Chondrocyte (in vitro differentiated cells): ENCODE results near the gene SNCAIP. TPM values are rescaled to one million over a fixed set of nuclear protein-coding genes. Genes with fewer than 3 reads are reported as not detected.

ENCODE experiments used
- DNase-seq: peaks from one replicate; pipeline ENCODE4 v3.0.0; 2021; ENCODE audit warnings: mixed read lengths, low spot score
- H3K27ac Mint-ChIP-seq: one replicate; pipeline ENCODE4 v1.8.0; 2021; ENCODE audit warnings: mild to moderate bottlenecking, moderate library complexity, mixed read lengths; ENCODE audit not compliant: unreplicated experiment
- H3K27me3 Mint-ChIP-seq: 2 replicates; pipeline ENCODE4 v1.8.0; 2021; ENCODE audit warnings: low read depth, mixed read lengths
- H3K36me3 Mint-ChIP-seq: 2 replicates; pipeline ENCODE4 v1.8.0; 2021; ENCODE audit warnings: low read depth, mixed read lengths
- H3K4me1 Mint-ChIP-seq: 2 replicates; pipeline ENCODE4 v1.8.0; 2021; ENCODE audit warnings: low read depth, mild to moderate bottlenecking, mixed read lengths
- H3K4me3 Mint-ChIP-seq: one replicate; pipeline ENCODE4 v1.8.0; 2021; ENCODE audit warnings: mild to moderate bottlenecking, moderate library complexity, mixed read lengths; ENCODE audit not compliant: unreplicated experiment
- H3K9me3 Mint-ChIP-seq: 2 replicates; pipeline ENCODE4 v1.8.0; 2021; ENCODE audit warnings: low read depth, mixed read lengths
- total RNA-seq: library from RNA; stranded (reverse); gene quantifications from 3 replicates; pipeline ENCODE4 v1.2.1, GENCODE V29; 2021
- TF ChIP-seq, protein P1 (sequence below): fragments of 200-600 bp; sonication (generic); IDR thresholded peaks from 2 replicates; pipeline ENCODE4 v1.5.0; 2021; ENCODE audit warnings: antibody characterized with exemption, mild to moderate bottlenecking, moderate library complexity

Gene SNCAIP
- total RNA-seq, 1 donor from 2014 or later = 1.2 TPM

DNA sequence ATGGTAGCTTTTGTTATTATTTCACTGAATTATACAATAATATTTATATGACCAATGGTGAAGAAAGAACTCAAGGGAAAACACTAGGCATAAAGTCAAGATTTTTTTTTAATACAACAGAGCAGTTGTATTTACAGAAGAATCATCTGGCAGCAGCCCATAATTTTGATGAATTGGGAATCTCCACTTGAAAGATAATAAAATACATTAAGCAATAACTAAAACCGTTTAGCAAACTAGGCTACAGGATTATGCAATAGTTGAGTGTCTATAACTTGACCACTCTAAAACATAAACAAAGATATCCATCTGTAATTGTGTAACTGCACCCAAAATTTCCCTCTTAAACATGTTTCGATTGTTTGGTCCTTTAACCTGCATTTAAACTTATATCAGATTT, 80.8 kb downstream of the SNCAIP start:
- Mint-ChIP-seq H3K36me3 (peaks cover 1% of the 10 kb centered on the region), H3K27ac (no peak overlapping the region), H3K9me3 (no peaks in the 10 kb centered on the region), H3K4me1 (peaks cover 4% of the 10 kb centered on the region), H3K4me3 (no peak overlapping the region), H3K27me3 (no peaks in the 10 kb centered on the region)
- DNase-seq = no peak
- TF ChIP-seq, protein P1, sequence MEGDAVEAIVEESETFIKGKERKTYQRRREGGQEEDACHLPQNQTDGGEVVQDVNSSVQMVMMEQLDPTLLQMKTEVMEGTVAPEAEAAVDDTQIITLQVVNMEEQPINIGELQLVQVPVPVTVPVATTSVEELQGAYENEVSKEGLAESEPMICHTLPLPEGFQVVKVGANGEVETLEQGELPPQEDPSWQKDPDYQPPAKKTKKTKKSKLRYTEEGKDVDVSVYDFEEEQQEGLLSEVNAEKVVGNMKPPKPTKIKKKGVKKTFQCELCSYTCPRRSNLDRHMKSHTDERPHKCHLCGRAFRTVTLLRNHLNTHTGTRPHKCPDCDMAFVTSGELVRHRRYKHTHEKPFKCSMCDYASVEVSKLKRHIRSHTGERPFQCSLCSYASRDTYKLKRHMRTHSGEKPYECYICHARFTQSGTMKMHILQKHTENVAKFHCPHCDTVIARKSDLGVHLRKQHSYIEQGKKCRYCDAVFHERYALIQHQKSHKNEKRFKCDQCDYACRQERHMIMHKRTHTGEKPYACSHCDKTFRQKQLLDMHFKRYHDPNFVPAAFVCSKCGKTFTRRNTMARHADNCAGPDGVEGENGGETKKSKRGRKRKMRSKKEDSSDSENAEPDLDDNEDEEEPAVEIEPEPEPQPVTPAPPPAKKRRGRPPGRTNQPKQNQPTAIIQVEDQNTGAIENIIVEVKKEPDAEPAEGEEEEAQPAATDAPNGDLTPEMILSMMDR = no peak

DNA sequence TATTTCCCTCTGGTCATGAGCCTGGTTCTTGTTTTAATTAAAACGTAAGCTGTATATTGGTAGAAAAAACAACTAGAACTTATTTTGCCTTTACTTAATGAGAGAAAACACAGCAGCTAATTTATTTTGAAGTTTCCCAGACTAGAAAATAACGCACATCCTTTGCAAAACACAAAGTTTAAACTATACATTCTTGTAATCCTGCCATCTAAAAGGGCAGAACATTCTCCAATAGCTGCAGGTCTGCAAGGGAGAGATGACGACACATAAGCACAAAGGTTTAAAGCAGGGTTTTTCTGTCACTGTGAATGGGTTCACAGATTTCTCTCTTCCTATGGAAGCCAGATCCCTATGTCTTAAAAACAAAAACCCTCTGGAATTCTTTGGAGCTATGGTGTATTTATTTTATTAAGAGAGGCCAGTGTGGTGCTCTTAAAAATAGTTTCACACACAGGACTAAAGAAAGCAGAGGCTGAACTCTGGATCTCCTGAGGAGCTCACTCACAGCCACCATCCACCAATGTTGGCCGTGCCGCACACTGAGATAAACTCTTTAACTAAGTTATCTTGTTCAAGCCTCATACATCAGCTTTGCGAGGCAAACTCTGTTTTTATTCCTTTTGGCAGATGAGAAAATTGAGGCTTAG, 82.4 kb downstream of the SNCAIP start:
- no peaks in the 10 kb centered on the region for H3K27me3 Mint-ChIP-seq
- H3K27ac Mint-ChIP-seq = no peak overlapping the region
- H3K4me3 Mint-ChIP-seq = no peak overlapping the region
- H3K4me1 Mint-ChIP-seq = peaks cover 4% of the 10 kb centered on the region
- H3K36me3 Mint-ChIP-seq = peaks cover 4% of the 10 kb centered on the region
- TF ChIP-seq, protein P1 = no peak
- no peaks in the 10 kb centered on the region for H3K9me3 Mint-ChIP-seq
- DNase-seq = no peak

DNA sequence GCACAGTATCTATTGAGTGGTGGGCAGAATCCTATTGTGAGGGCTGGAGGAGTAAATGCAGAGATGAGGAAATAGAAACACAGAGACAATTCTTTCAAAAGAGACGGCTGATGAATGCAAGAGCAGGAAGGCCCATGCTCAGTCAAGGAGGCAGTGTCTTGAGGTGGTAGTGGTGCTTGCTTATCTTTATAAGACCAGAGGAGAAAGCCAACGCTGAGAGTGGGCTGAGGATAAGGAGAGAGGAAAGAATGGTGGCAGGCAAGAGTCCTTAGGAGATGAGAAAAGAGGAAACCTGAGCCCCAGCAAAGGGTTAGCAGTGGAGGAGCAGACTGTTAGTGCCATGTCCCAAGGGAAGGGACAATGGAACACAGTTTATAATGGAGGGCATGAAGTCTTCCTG, 86.0 kb downstream of the SNCAIP start:
- no peaks in the 10 kb centered on the region for H3K27me3 Mint-ChIP-seq
- no peak overlapping the region for H3K27ac Mint-ChIP-seq
- no peak for DNase-seq
- H3K9me3 Mint-ChIP-seq = no peaks in the 10 kb centered on the region
- TF ChIP-seq, protein P1 = no peak
- H3K4me3 Mint-ChIP-seq = no peak overlapping the region
- peaks cover 2% of the 10 kb centered on the region for H3K36me3 Mint-ChIP-seq
- H3K4me1 Mint-ChIP-seq = peaks cover 4% of the 10 kb centered on the region

DNA sequence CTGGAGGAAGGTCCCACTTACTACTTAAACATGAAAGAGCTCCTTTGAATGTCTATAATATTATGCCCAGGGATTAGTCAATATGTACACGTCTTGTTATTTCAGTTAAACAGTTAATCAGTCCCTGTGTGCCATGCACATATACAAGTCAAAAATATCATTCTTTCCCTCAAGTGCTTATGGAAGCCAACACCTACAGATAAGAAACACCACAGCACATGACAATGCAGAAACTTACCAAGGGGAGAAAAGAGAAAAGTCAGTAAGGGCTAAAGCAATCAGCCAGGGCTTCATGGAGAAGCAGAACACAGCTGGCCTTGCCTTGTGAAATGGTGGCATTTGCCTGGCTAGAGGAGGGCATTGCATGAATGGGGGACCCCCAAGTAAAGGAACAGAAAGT, 88.3 kb downstream of the SNCAIP start:
- Mint-ChIP-seq H3K9me3 (no peaks in the 10 kb centered on the region), H3K36me3 (peaks cover 2% of the 10 kb centered on the region), H3K4me3 (no peak overlapping the region), H3K27me3 (no peaks in the 10 kb centered on the region), H3K27ac (no peak overlapping the region), H3K4me1 (no peaks in the 10 kb centered on the region)
- TF ChIP-seq, protein P1 = no peak
- no peak for DNase-seq

DNA sequence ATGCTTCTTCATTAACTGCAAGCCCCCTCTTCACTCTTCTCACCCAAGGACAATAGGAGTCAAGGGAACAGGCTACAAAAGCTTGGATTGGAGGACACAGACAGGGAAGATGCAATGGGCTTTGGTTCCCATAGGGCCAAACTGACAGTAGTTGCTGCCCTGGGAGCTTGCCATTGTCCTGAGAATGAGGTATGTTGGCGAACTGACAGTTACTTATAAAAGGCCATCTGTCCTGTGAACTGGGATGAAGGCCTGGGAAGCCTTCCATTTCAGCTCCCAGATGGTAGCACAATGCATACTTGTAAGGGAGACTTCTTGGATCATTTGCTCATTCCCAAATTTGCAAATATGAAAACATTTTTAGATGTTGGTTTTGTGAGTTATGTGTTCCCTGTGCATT, 88.9 kb downstream of the SNCAIP start:
- DNase-seq = no peak
- TF ChIP-seq, protein P1 = no peak
- Mint-ChIP-seq H3K9me3 (no peaks in the 10 kb centered on the region), H3K4me1 (no peaks in the 10 kb centered on the region), H3K36me3 (peaks cover 2% of the 10 kb centered on the region), H3K27ac (no peak overlapping the region), H3K4me3 (no peak overlapping the region), H3K27me3 (no peaks in the 10 kb centered on the region)
